Activated CD4-positive, alpha-beta T cell treated with anti-CD3 and anti-CD28 coated beads for 4 hours (primary cell): Measurements from ENCODE around the gene AWAT2.

Experiments
- DNase-seq, 2 donors: peaks; one replicate each; pipeline ENCODE4 v3.0.0-alpha.2; 2020

The AWAT2 gene

GRCh38 chrX:69995362-69996112, 54.2 kb downstream of the AWAT2 start:
- DNase-seq: no peak

DNA sequence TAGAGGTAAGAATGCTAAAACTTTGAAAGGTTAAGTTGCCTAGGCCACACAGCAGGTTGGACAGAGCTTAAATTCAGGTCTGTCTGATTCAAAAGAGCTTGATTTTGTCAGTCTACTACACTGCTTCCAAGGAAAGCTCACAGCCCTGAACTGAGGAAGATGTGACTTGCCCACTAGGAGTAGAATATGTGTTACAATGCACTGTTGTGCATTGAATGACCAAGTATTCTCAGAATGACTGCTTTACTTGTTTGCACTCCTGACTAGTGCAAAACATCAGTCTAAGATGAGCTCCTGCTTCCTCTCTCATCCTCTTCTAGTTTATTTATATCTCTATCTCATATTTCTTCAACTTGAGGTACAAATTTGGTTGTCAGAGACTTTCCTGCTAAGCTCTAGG, 56.2 kb downstream of the AWAT2 start:
- DNase-seq: no peak

- DNase-seq: no peak
Observed at GRCh38 chrX:69991685-69992084, 58.1 kb downstream of the AWAT2 start.
